ENCODE results near the gene RNF19B. TPM values are rescaled to one million over a fixed set of nuclear protein-coding genes. Genes with fewer than 3 reads are reported as not detected.

The RNF19B gene
- total RNA-seq, 1 donor from 2014 or later = 12.3 TPM

- no peak for DNase-seq (ENCODE audit: low spot score)
Measured at GRCh38 chr1:32888677-32889420, 75.8 kb downstream of the RNF19B start.

DNA sequence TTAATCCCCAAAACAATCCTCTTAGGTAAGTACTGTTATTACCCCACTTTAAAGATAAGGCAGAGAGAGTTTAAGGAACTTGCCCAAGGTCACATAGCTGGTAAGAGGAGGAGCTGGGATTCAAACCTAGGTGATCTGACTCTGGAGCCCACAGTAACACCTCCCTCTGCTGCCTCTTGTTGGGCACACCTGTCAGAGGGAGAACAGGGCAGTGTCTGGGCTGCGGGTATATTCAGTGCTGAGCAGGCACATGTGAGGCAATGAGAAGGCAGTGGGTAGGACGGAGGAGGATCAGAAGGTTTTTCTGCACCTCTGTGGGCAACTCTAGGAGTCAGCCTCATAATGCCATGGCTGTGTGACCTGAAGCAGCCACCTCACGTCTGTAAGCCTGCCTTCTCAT, 76.5 kb downstream of the RNF19B start:
- DNase-seq (ENCODE audit: low spot score) = no peak

DNA sequence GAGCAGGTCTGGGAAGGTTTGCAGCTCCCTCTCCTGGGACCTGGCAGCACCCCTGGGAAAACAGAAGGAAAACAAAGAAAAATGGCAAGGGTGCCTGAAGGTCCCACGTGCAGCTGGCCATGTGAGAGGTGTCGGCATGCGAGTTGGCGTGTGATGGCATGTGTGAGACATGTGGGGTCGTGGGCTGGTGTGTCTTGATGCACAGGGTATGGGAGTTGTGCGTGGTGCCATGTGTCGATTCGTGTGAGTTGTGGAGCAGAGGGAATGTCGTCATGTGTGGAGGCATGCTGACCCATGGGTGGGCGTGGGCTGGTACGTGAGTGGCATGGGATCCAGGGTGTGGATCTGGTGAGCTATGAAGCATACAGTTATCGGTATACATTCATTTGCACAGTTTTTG, 77.0 kb downstream of the RNF19B start:
- DNase-seq (ENCODE audit: low spot score) = no peak

DNA sequence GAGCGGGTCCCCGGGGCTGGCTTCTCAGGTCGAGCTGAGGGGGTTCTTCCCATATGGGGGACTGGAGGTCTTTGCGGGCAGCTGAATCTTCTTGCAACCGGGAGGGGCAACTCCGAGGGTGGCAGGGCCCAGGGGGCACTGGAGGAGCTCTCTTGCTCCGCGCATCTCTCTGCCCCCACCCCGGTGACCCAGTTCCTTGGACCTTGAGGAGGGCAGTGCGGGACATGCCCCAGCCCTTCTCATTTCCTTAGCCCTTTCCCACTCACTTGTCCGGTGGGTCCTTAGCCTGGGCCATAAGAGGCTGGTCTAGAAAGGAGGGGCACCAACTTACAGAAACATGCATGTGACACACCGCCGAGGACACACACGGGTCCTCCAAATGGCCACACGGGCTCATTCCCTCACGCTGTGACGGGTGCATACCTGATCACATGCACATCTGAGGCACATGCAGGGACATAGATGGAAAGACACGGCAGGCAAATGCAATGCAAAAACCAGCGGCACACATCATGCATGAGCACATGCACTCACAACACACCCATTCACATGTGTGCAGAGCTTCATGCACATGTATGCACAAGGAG, 77.7 kb downstream of the RNF19B start:
- no peak for DNase-seq (ENCODE audit: low spot score)

Other genes starting within 250 kb of the RNF19B start
- gene YARS1, start 147.5 kb downstream of the RNF19B start, total RNA-seq (ENCODE audit: insufficient read depth, low replicate concordance) = 71.3 TPM
- 32.0 TPM for gene S100PBP, start 147.2 kb downstream of the RNF19B start, total RNA-seq (ENCODE audit: insufficient read depth, low replicate concordance)
- 11.3 TPM for gene FNDC5, start 93.9 kb downstream of the RNF19B start, total RNA-seq (ENCODE audit: insufficient read depth, low replicate concordance)
- 1.7 TPM for gene HPCA, start 78.3 kb downstream of the RNF19B start, total RNA-seq (ENCODE audit: insufficient read depth, low replicate concordance)
- gene TMEM54, start 63.4 kb downstream of the RNF19B start, total RNA-seq (ENCODE audit: insufficient read depth, low replicate concordance) = 21.7 TPM
- gene AK2, start 72.1 kb upstream of the RNF19B start, total RNA-seq (ENCODE audit: insufficient read depth, low replicate concordance) = 82.6 TPM
- gene AZIN2, start 116.3 kb upstream of the RNF19B start, total RNA-seq (ENCODE audit: insufficient read depth, low replicate concordance) = 4.6 TPM
- 0.48 TPM for gene TRIM62, start 217.2 kb upstream of the RNF19B start, total RNA-seq (ENCODE audit: insufficient read depth, low replicate concordance)